Lower leg skin (tissue), 3 donors: ENCODE data around the gene C22orf23.

Source experiments
- CTCF ChIP-seq, 3 donors: fragments of 450-650 bp; IDR thresholded peaks; one replicate each; pipeline ENCODE4 v1.5.1; 2016; ENCODE audit warnings: antibody characterized with exemption in 3 of 3, mild to moderate bottlenecking in 3 of 3, moderate library complexity in 2 of 3
- POLR2A ChIP-seq, 2 donors: fragments of 450-650 bp; IDR thresholded peaks; one replicate each; pipeline ENCODE4 v1.6.1; 2016 to 2017; ENCODE audit warnings: antibody characterized with exemption in 2 of 2, mild to moderate bottlenecking in 1 of 2, moderate library complexity in 1 of 2

GRCh38 chr22:37925767-37926166, 27.6 kb downstream of the C22orf23 start:
- no peak for TF ChIP-seq CTCF (IDR thresholded peaks at IDR 0.05)
- no peak for TF ChIP-seq POLR2A (IDR thresholded peaks at IDR 0.05)
